OCI-LY3 (cell line): ENCODE results near the gene JRKL.

Experiments used
- H2AFZ ChIP-seq: fragments of 200-600, 300-600 bp; shearing (Covaris generic); 2 replicates; pipeline ENCODE4 v1.6.0; 2014; ENCODE audit warnings: antibody characterized with exemption, low read depth, low read length
- H3K27ac ChIP-seq: fragments of 200-600, 300-600 bp; sonication (generic); 2 replicates; pipeline ENCODE4 v1.5.1; 2014; ENCODE audit warnings: mild to moderate bottlenecking, low read length, moderate library complexity, mixed read lengths
- H3K27me3 ChIP-seq: fragments of 200-600, 300-600 bp; sonication (generic); 2 replicates; pipeline ENCODE4 v1.6.1; 2014; ENCODE audit warnings: low read depth, low read length, mixed read lengths
- H3K36me3 ChIP-seq: fragments of 200-600, 300-600 bp; sonication (generic); replicated peaks from 2 replicates; pipeline ENCODE3; 2014; ENCODE audit warnings: low read depth, low read length, mixed read lengths
- H3K4me1 ChIP-seq: fragments of 300-600, 200-600 bp; sonication (generic); 2 replicates; pipeline ENCODE4 v1.6.1; 2014; ENCODE audit warnings: low read length, mixed read lengths
- H3K4me2 ChIP-seq: fragments of 200-600, 300-600 bp; sonication (generic); 2 replicates; pipeline ENCODE4 v1.6.1; 2014; ENCODE audit warnings: low read length, mixed read lengths
- H3K4me3 ChIP-seq: fragments of 300-600, 200-600 bp; sonication (generic); 2 replicates; pipeline ENCODE4 v1.5.1; 2014; ENCODE audit warnings: antibody characterized with exemption, mild to moderate bottlenecking, low read length, moderate library complexity
- H3K79me2 ChIP-seq: fragments of 300-600, 200-600 bp; shearing (Covaris generic); 2 replicates; pipeline ENCODE4 v1.6.1; 2014; ENCODE audit warnings: mild to moderate bottlenecking, low read length, mixed read lengths
- H3K9ac ChIP-seq: fragments of 300-600, 200-600 bp; shearing (Covaris generic); 2 replicates; pipeline ENCODE4 v1.6.0; 2014; ENCODE audit warnings: mild to moderate bottlenecking, low read length, moderate library complexity
- H3K9me3 ChIP-seq: fragments of 200-600, 300-600 bp; shearing (Covaris generic); 2 replicates; pipeline ENCODE4 v1.6.1; 2014; ENCODE audit warnings: low read length, mixed read lengths; ENCODE audit not compliant: insufficient read depth
- H4K20me1 ChIP-seq: fragments of 200-600, 300-600 bp; sonication (generic); 2 replicates; pipeline ENCODE4 v1.6.1; 2016; ENCODE audit warnings: low read length, mixed read lengths; ENCODE audit not compliant: insufficient read depth
- CTCF ChIP-seq: fragments of 200-600, 300-600 bp; sonication (generic); IDR thresholded peaks from 2 replicates; pipeline ENCODE4 v1.5.1; 2014; ENCODE audit warnings: antibody characterized with exemption, low read length, low read depth
- EZH2phosphoT487 ChIP-seq: fragments of 200-600 bp; shearing (Covaris generic); IDR thresholded peaks from 2 replicates; pipeline ENCODE4 v1.6.1; 2018; ENCODE audit warnings: antibody characterized with exemption, mixed run types, low read depth

The JRKL gene

GRCh38 chr11:96393753-96394348, 4.0 kb downstream of the JRKL start:
- no peaks in the 10 kb centered on the region for H3K36me3 ChIP-seq
- H3K79me2 ChIP-seq, result peaks cover 19% of the 10 kb centered on the region
- peak; percentile 69 for TF ChIP-seq CTCF
- no peak for TF ChIP-seq EZH2phosphoT487
- H3K4me2 ChIP-seq, result no peak overlapping the region
- H2AFZ ChIP-seq, result no peak overlapping the region
- H3K27ac ChIP-seq, result no peak overlapping the region
- H3K4me3 ChIP-seq, result no peak overlapping the region
- H3K9ac ChIP-seq, result no peak overlapping the region
- H3K9me3 ChIP-seq, result no peaks in the 10 kb centered on the region
- no peaks in the 10 kb centered on the region for H4K20me1 ChIP-seq
- no peaks in the 10 kb centered on the region for H3K27me3 ChIP-seq
- H3K4me1 ChIP-seq, result peaks cover 5% of the 10 kb centered on the region

GRCh38 chr11:96394773-96395172, 5.0 kb downstream of the JRKL start:
- Histone ChIP-seq H3K4me3 (no peak overlapping the region), H2AFZ (no peak overlapping the region), H3K27me3 (no peaks in the 10 kb centered on the region), H3K36me3 (no peaks in the 10 kb centered on the region), H3K79me2 (peaks cover 15% of the 10 kb centered on the region), H3K27ac (no peak overlapping the region), H3K9me3 (no peaks in the 10 kb centered on the region), H3K4me1 (peaks cover 5% of the 10 kb centered on the region), H3K9ac (no peak overlapping the region), H3K4me2 (no peak overlapping the region), H4K20me1 (no peaks in the 10 kb centered on the region)
- TF ChIP-seq EZH2phosphoT487 (no peak), CTCF (no peak)

- H2AFZ ChIP-seq, result no peak overlapping the region
- no peak overlapping the region for H3K4me3 ChIP-seq
- TF ChIP-seq EZH2phosphoT487 (no peak), CTCF (no peak)
- H3K27ac ChIP-seq, result no peak overlapping the region
- no peaks in the 10 kb centered on the region for H3K9me3 ChIP-seq
- no peak overlapping the region for H3K4me2 ChIP-seq
- H3K36me3 ChIP-seq, result no peaks in the 10 kb centered on the region
- H3K27me3 ChIP-seq, result no peaks in the 10 kb centered on the region
- H3K9ac ChIP-seq, result no peak overlapping the region
- H3K79me2 ChIP-seq, result no peaks in the 10 kb centered on the region
- no peaks in the 10 kb centered on the region for H4K20me1 ChIP-seq
- no peaks in the 10 kb centered on the region for H3K4me1 ChIP-seq
Observed at GRCh38 chr11:96396637-96397036, 6.8 kb downstream of the JRKL start.

- H3K4me1 ChIP-seq, result no peaks in the 10 kb centered on the region
- H2AFZ ChIP-seq, result no peak overlapping the region
- no peak overlapping the region for H3K9ac ChIP-seq
- TF ChIP-seq CTCF (no peak), EZH2phosphoT487 (no peak)
- H3K79me2 ChIP-seq, result no peaks in the 10 kb centered on the region
- no peaks in the 10 kb centered on the region for H3K36me3 ChIP-seq
- H3K9me3 ChIP-seq, result no peaks in the 10 kb centered on the region
- H4K20me1 ChIP-seq, result no peaks in the 10 kb centered on the region
- no peak overlapping the region for H3K27ac ChIP-seq
- no peaks in the 10 kb centered on the region for H3K27me3 ChIP-seq
- no peak overlapping the region for H3K4me2 ChIP-seq
- no peak overlapping the region for H3K4me3 ChIP-seq
Observed at GRCh38 chr11:96397863-96398262, 8.1 kb downstream of the JRKL start.
